OCI-LY7 (cell line): ENCODE measurements around the gene EIF2D. TPM values are rescaled to one million over a fixed set of nuclear protein-coding genes. Genes with fewer than 3 reads are reported as not detected.

Source experiments
- BruUV-seq: library from RNA; stranded (reverse); fragments of 400-500 nt; replicated peaks from 2 replicates; lab custom pipeline; 2021; lab: Mats Ljungman, UMichigan
- CTCF ChIA-PET: fragments of 300-600 bp; sonication (Branson Sonifier 250); formaldehyde crosslinking; loops from one replicate; lab custom pipeline; 2022; ENCODE audit warnings: antibody characterized with exemption; ENCODE audit not compliant: unreplicated experiment; lab: Charles Lee
- POLR2A ChIA-PET: fragments of 300-600 bp; sonication (Branson Sonifier 250); formaldehyde crosslinking; loops from one replicate; lab custom pipeline; 2022; ENCODE audit warnings: antibody characterized with exemption; lab: Charles Lee
- DNase-seq: peaks from one replicate; pipeline ENCODE4 v3.0.0-alpha.2; 2015; ENCODE audit warnings: low spot score
- H2AFZ ChIP-seq: fragments of 200-600 bp; sonication (generic), shearing (Covaris generic); 2 replicates; pipeline ENCODE4 v1.6.1; 2014; ENCODE audit warnings: mild to moderate bottlenecking, antibody characterized with exemption, low read length, moderate library complexity
- H3K27ac ChIP-seq: fragments of 200-600 bp; sonication (generic); 2 replicates; pipeline ENCODE4 v1.5.1; 2014; ENCODE audit warnings: mixed run types, low read depth, mild to moderate bottlenecking, moderate library complexity, low read length, inconsistent platforms; ENCODE audit not compliant: poor library complexity, severe bottlenecking
- H3K36me3 ChIP-seq: fragments of 200-600 bp; sonication (generic); 2 replicates; pipeline ENCODE4 v1.6.1; 2014; ENCODE audit warnings: mild to moderate bottlenecking, antibody characterized with exemption, low read length, moderate library complexity, mixed read lengths; ENCODE audit not compliant: insufficient read depth
- H3K4me1 ChIP-seq: fragments of 200-600 bp; sonication (generic); 2 replicates; pipeline ENCODE4 v1.5.1; 2014; ENCODE audit warnings: mild to moderate bottlenecking, low read length; ENCODE audit not compliant: insufficient read depth, poor library complexity, severe bottlenecking
- H3K4me2 ChIP-seq: fragments of 200-600 bp; sonication (generic); 2 replicates; pipeline ENCODE4 v1.6.1; 2014; ENCODE audit warnings: mild to moderate bottlenecking, low read length
- H3K4me3 ChIP-seq: fragments of 200-600 bp; sonication (generic); 2 replicates; pipeline ENCODE4 v1.5.1; 2014; ENCODE audit warnings: mild to moderate bottlenecking, low read depth, low read length; ENCODE audit not compliant: poor library complexity, severe bottlenecking
- H3K79me2 ChIP-seq: fragments of 200-600 bp; sonication (generic); 2 replicates; pipeline ENCODE4 v1.6.1; 2016; ENCODE audit warnings: low read depth, mild to moderate bottlenecking, low read length, moderate library complexity, mixed read lengths; ENCODE audit not compliant: insufficient read depth
- H3K9me2 ChIP-seq: fragments of 200-600 bp; sonication (generic); 2 replicates; pipeline ENCODE4 v1.6.1; 2016; ENCODE audit warnings: mild to moderate bottlenecking, low read length, mixed read lengths; ENCODE audit not compliant: insufficient read depth
- H3K9me3 ChIP-seq: fragments of 200-600 bp; sonication (generic); 2 replicates; pipeline ENCODE4 v1.6.1; 2014; ENCODE audit warnings: mild to moderate bottlenecking, mixed run types, low read length, mixed read lengths
- H4K20me1 ChIP-seq: fragments of 200-600 bp; sonication (generic); 2 replicates; pipeline ENCODE4 v1.6.1; 2014; ENCODE audit warnings: mild to moderate bottlenecking, antibody characterized with exemption, low read length, moderate library complexity, mixed read lengths; ENCODE audit not compliant: insufficient read depth
- EZH2phosphoT487 ChIP-seq: fragments of 200-600 bp; sonication (generic); IDR thresholded peaks from 2 replicates; pipeline ENCODE4 v1.6.1; 2018; ENCODE audit warnings: low read depth, borderline replicate concordance, mild to moderate bottlenecking, mixed run types, antibody characterized with exemption, low read length, moderate library complexity, mixed read lengths
- intact Hi-C: fragments of 100-400 bp; cut with micrococcal nuclease; formaldehyde crosslinking; loops from one replicate; pipeline ENCODE4 v1.10.0; 2022; ENCODE audit not compliant: unreplicated experiment
- total RNA-seq, 2 experiments: library from RNA; depleted of rRNA in 1 of 2; stranded (reverse); fragments of >200 nt in 1 of 2; shearing (Covaris generic) in 1 of 2; gene quantifications; 2 replicates each; pipeline ENCODE4 v1.2.3, GENCODE V29; 2014 to 2022
- TF ChIP-seq, protein P1 (sequence below): fragments of 200-600 bp; sonication (generic); conservative IDR thresholded peaks from 2 replicates; pipeline ENCODE4 v1.5.1; 2014; ENCODE audit warnings: mild to moderate bottlenecking, antibody characterized with exemption, low read length, moderate library complexity, mixed read lengths

EIF2D gene
- total RNA-seq, 2 experiments from 2014 or later, result 68.6 to 85.4 TPM

DNA sequence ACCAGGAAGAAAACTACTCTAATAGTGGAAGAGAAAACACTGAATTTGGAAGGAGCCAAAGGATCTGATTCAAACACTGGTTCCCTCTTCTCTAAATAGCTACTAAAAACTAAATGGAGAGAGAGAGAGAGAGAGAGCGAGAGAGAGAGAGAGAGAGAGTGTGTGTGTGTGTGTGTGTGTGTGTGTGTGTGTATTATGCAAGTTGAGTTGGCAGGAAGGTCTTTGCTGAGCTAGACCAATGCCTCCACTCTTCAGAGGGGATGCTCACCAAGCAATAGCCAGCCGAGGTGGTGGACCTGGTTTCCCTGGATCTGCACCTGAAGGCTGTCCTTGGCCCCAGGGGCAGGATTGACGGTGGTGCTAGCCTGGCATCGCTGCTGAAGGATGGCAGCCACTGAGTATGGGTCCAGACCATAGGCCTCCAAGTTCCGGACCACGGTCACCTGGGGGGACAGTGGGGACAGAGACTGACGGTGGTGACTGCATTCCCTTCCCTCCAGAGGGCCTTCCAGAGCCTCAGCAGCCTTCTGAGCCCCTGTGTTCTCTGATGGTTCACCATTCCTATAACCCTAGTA is 18.8 kb downstream of the EIF2D start:
- Histone ChIP-seq H3K9me3 (no peaks in the 10 kb centered on the region), H3K27ac (no peak overlapping the region), H2AFZ (no peak overlapping the region), H4K20me1 (no peaks in the 10 kb centered on the region), H3K4me3 (no peak overlapping the region), H3K4me1 (no peaks in the 10 kb centered on the region), H3K9me2 (no peaks in the 10 kb centered on the region), H3K36me3 (peaks cover 84% of the 10 kb centered on the region), H3K4me2 (no peak overlapping the region), H3K79me2 (no peaks in the 10 kb centered on the region)
- TF ChIP-seq EZH2phosphoT487, result no peak
- TF ChIP-seq, protein P1, sequence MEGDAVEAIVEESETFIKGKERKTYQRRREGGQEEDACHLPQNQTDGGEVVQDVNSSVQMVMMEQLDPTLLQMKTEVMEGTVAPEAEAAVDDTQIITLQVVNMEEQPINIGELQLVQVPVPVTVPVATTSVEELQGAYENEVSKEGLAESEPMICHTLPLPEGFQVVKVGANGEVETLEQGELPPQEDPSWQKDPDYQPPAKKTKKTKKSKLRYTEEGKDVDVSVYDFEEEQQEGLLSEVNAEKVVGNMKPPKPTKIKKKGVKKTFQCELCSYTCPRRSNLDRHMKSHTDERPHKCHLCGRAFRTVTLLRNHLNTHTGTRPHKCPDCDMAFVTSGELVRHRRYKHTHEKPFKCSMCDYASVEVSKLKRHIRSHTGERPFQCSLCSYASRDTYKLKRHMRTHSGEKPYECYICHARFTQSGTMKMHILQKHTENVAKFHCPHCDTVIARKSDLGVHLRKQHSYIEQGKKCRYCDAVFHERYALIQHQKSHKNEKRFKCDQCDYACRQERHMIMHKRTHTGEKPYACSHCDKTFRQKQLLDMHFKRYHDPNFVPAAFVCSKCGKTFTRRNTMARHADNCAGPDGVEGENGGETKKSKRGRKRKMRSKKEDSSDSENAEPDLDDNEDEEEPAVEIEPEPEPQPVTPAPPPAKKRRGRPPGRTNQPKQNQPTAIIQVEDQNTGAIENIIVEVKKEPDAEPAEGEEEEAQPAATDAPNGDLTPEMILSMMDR, result no peak
- BruUV-seq, result no TSS peak
- no peak for DNase-seq
- intact Hi-C loops, result no loop called here
- CTCF ChIA-PET, result interaction anchor here (0.6 kb wide), 2 partner anchors 167 to 482 kb away, joined by 3 to 4 read pairs; no protein-coding TSS in a partner anchor
- POLR2A ChIA-PET, result interaction anchor here (1.0 kb wide), 1 partner anchor 144 kb away, joined by 4 read pairs; no protein-coding TSS in a partner anchor

- CTCF ChIA-PET, result no interaction called here
Observed at GRCh38 chr1:206591696-206592095, 20.6 kb downstream of the EIF2D start.

More at GRCh38 chr1:206591696-206592095, 20.6 kb downstream of the EIF2D start:
- DNase-seq, result no peak
- Histone ChIP-seq H3K9me2 (no peaks in the 10 kb centered on the region), H3K9me3 (no peaks in the 10 kb centered on the region), H2AFZ (no peak overlapping the region), H3K4me3 (no peak overlapping the region), H3K4me1 (no peaks in the 10 kb centered on the region), H3K36me3 (peaks cover 82% of the 10 kb centered on the region), H4K20me1 (no peaks in the 10 kb centered on the region), H3K4me2 (no peak overlapping the region), H3K27ac (no peak overlapping the region), H3K79me2 (no peaks in the 10 kb centered on the region)
- intact Hi-C loops, result no loop called here
- BruUV-seq, result no TSS peak
- POLR2A ChIA-PET, result interaction anchor here (0.7 to 1.6 kb wide), 4 partner anchors 10 to 96 kb away, joined by 3 read pairs; no protein-coding TSS in a partner anchor
- TF ChIP-seq, protein P1, result no peak
- no peak for TF ChIP-seq EZH2phosphoT487
